Activated CD4-positive, alpha-beta T cell treated with anti-CD3 and anti-CD28 coated beads, Interleukin-2, Interleukin-4, amounts not matched to agents 100 ng/mL and 50 ng/mL, durations not matched to agents 16 hours and 8 hours (primary cell): ENCODE results near the gene SEMA6A.

ENCODE experiments used
- DNase-seq: peaks from one replicate; pipeline ENCODE4 v3.0.0-alpha.2; 2020; ENCODE audit warnings: low spot score

SEMA6A gene

GRCh38 chr5:116492776-116493175 lies 81.8 kb downstream of the SEMA6A start:
- DNase-seq = no peak

GRCh38 chr5:116492016-116492623 lies 82.5 kb downstream of the SEMA6A start:
- DNase-seq = no peak

DNA sequence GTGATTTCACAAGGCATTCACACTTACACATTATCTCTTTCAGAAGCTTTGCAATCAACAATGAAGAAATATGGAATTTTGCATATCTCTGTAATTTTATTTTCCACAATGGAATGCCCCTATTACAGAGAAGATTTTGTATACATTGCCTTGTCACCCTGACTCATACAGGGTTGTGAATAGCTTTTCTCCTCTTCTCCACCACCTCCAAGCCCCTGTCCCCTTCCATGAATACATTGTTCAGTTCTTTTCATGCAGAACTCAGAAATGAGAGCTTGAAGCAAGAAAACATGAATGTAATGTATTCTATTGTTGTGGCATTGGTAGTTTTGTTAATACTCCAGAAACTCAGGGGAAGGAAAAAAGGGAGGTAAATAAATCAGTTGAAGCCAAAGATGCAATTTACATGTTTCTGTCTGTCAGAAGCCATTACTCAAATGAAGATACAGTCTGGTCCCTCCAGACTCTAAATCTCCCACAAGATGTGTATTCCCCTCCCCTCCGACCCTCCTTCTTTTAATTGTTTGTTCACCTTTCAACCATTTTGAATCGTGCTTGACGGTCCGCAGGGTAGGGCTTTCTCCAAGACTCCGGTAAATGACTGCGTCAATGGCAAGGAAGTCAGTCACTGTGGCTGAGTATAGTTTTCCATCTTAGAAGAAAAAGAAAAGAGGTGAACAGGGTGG lies 86.1 kb downstream of the SEMA6A start:
- DNase-seq = no peak

GRCh38 chr5:116487045-116487444 lies 87.6 kb downstream of the SEMA6A start:
- no peak for DNase-seq

- no peak for DNase-seq
These were observed 88.0 kb downstream of the SEMA6A start for GRCh38 chr5:116486588-116486987.

GRCh38 chr5:116484645-116485044 lies 90.0 kb downstream of the SEMA6A start:
- DNase-seq = no peak

DNA sequence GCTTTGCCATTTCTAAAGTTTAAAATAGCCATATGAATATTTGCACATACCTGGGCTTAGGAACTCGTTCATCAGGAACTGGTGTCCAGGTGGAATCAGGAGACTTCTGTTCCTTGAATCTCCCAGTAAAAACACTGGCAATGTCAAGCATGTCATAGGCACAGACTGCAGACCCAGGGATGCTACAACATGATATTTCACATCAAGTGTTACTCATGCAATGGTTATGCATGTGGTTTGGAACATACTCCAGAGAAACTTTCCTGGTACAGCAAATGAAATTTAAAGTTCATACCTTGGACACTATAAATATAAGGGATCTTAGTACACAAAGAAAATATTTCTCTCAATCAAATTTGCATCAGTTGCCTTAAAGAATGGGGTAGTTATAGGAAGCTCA lies 92.2 kb downstream of the SEMA6A start:
- no peak for DNase-seq

- no peak for DNase-seq
These were observed 93.6 kb downstream of the SEMA6A start for GRCh38 chr5:116480894-116481510.

DNA sequence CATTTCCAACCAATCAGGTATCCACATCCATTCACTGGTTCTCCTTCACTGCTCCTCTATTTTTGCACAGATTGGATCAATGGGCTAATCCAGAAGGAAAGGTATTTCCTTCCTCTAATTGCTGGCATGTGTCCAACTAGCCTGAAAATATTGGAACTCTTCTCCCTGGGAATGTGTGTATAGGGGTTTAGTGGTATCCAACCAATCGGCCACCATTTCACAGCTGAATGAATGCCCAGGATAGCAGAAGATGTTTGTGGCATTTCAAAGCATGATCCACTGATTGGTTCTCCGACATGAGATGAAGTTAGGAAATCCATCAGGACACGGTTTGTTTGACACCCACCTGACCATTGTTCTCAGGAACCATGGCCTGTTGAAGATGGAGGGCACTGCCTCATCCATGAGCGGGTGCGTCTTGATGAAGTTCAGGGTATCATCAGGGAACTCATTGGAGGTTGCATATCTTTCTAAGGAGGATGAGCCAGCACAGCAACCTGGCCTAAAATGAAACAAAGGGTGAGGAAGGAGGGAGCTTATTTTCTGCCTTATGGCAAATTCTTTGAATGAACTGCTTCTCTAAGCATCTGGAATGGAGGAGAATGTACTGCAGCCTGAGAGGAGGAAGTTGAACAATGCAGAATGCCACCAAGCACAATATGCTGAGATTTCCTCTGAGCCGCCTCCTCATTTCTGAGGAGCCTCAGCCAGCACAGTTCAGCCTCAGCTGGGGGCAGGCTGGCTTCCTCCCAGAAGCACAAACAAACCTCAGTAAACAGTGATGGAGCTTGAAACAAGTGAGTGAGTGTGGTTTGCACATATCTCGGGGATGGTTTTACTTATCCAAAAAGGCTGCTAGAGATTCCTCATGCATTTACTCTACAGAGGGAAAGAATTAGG lies 94.6 kb downstream of the SEMA6A start:
- no peak for DNase-seq

DNA sequence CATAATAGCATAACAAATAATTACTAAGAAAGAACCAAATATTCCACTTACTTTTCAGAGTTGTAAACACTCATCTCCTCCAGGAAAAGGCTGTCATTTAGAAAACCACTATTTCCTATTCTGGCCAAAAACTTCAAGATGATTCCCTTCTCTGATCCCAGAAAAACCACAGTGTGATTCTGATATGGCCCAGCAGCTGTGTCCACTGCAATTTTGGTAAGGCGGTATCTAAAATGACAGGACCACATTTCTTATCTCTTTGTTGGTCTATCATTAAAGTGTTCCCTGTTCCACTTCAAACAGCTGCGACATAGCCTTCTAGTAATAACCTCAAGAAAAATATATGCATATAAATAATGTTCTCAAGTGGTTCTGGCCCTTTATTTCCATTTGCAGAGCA lies 96.1 kb downstream of the SEMA6A start:
- no peak for DNase-seq

DNA sequence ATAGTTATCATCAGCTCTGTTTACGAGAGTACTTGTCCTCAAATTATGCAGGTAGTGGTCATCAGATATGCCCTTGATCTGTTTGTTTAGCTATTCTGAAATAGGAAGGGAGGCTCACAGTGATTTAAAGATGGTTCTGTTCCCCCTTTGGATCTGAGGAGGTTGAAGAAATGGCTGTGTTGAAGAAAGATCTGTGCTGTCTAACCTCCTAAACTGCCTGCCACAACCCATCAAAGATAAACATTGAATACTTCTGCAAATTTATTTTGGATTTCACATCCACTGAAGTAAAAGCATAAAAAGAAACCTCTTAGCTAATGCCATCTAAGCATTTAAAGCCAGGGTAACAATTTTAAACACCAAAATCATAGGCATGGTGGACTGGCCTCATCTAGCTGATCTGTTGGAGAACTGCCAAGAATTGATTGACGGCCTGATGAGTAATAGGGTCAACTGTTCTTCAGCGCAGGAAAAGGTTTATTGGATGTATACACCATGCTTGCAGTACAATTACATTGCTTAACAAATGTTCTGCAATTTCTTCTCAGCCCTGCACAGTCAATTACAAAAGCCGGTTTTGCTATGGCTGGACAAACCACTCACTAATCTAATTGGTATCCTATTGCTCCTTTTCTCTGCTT lies 97.6 kb downstream of the SEMA6A start:
- DNase-seq = no peak

- no peak for DNase-seq
These were observed 99.3 kb downstream of the SEMA6A start for GRCh38 chr5:116475338-116475737.

GRCh38 chr5:116473706-116474105 lies 100.9 kb downstream of the SEMA6A start:
- no peak for DNase-seq

- DNase-seq = no peak
These were observed 102.3 kb downstream of the SEMA6A start for GRCh38 chr5:116472274-116472673.

DNA sequence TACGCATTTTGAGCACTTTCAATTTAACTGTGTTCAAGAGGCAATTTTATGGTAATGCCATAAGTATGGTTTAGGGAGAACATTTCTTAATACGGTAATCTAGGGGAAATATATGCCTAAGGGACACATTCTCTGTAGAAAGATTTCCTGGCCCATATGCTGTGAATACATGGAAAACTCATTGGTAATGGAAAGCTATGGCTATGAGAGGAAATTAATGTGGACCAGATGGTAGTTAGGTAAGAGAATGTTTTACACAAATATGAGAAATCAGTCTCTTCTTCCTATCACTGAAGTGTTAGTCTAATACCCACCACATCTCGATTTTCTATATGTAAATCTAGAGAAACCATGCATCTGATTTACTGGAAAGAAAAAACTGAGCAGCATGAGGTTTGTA lies 105.0 kb downstream of the SEMA6A start:
- no peak for DNase-seq

DNA sequence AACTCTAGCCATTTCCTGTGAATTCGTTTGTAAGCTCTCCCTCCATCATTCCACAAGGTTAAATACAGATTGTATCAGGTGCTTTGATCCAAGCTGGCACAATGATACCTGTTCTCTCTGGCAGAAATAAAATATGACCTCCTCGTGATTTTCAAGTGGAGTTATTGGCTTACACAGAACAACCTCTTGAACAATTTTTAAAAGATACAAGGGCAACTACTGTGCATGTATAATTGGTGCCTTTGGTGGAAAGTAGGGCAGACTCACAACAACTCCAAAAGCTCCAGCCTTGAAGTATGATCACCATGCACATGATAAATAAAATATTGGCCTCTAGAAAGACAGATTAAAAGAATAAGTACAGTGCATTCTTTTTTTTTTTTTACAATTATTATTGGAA lies 106.0 kb downstream of the SEMA6A start:
- DNase-seq = no peak

GRCh38 chr5:116467465-116467843 lies 107.2 kb downstream of the SEMA6A start:
- no peak for DNase-seq

DNA sequence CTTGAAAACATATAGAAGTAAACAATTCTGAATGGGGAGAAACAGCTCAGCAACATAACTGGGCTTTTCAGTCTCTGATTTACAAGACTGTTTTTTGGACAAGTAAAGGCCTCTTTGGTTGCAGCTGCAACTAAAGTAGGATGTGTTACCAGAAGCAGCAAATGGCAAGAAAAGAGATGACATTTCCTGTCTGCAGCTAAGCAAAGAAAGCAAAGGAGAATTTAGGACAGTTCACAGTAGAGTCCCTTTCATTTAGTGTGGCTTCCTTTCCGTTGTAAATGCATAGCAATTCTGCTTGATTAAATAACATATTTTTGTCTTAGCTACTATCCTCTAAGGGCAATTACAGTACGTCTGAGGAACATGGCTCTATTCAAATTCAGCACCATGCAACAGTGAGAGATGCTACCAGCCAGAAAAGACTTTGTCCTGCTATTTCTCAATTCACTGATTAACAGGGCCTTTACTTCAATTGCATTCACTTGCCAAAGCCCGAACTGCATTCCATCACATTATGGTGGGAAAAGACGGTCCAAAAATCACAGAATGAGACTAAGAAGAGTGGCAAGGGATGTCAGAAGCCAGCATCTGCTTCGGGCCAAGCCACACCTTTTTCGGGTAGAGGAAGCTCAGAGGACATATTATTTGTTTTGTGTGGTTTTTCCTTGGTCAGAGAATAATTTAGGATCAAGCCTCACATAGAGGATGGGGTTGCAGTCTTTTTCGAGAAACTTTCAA lies 107.7 kb downstream of the SEMA6A start:
- DNase-seq = no peak

- no peak for DNase-seq
These were observed 109.2 kb downstream of the SEMA6A start for GRCh38 chr5:116465411-116465810.

- no peak for DNase-seq
These were observed 110.4 kb downstream of the SEMA6A start for GRCh38 chr5:116464144-116464708.

DNA sequence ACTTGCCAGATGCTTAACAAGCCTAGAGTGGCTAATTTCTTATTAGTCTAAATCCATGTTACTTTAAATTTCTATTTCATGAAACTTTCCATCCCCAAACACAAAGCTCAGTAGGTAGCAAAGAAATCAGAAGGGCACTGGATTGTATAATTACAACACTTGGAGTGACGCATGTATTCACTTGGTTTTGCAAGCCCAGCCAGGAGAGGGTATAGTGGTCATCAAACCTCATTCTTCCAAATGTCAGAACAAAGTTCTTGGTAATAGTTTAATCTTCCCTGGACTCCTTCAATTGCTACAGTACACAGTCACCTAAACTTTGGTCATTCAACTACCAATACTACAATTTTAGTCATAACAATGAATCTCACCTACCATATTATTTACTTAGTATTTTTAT lies 112.1 kb downstream of the SEMA6A start:
- no peak for DNase-seq
